Activated CD8-positive, alpha-beta memory T cell treated with anti-CD3 and anti-CD28 coated beads for 1 hour (primary cell): ENCODE data around the gene NATD1.

ENCODE experiments used
- DNase-seq, 2 donors: peaks; one replicate each; pipeline ENCODE4 v3.0.0-alpha.2; 2020; ENCODE audit warnings: low read depth in 1 of 2; ENCODE audit errors: extremely low read depth in 1 of 2

NATD1 gene

GRCh38 chr17:21218101-21218500, 35.1 kb downstream of the NATD1 start:
- no peak for DNase-seq

DNA sequence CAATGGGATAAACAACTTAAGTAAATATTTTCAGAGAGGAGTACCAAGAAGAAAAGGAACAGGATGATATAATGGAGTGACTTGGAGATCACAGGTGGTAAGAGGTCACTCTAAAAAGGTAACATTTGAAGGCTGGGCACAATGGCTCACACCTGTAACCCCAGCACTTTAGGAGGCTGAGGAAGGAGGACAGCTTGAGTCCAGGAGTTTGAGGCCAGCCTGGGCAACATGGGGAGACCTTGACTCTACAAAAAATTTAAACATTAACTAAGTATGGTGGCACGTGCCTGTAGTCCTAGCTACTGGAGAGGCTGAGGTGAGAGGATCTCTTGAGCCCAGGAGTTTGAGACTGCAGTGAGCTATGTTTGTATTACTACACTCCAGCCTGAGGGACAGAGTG, 35.9 kb downstream of the NATD1 start:
- DNase-seq = no peak

GRCh38 chr17:21215935-21216334, 37.3 kb downstream of the NATD1 start:
- DNase-seq = no peak

DNA sequence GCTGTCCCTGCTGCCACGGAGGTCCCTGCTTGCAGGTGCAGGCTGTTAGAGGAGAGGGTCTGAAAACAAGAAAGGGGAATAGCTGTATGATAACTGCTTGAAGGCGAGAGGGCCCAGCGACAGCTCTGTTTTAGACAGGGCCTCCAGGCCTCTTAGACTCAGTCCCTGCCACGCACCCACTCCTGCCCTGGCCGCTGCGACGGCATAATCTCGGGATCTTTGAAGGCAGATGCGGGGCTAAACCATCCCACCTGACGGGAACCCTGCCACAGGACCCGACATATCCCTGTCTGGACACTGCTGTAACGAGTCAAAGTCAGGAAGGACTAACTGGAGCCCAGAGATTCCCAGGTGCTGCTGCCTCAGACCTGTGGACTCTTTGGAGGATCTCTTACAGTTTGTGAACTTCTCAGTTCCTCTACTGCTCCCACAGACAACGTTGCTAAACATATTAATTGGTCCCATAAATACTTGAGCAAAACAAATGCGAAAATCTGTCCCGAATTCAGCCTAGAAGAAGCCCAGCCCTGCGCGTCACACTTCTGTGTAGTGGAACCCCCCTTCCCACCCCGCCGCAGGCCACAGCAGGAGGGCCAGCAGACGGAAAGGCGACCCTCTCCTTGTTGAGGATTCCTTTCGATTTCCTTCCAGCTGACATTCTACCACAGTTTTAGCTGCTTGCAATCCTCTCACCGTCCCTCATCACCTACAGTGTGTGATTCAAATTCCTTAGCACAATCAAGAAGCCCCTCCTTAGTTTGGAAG, 38.3 kb downstream of the NATD1 start:
- no peak for DNase-seq

GRCh38 chr17:21214015-21214776, 39.0 kb downstream of the NATD1 start, which contains the start of gene TMEM11:
Gene TMEM11, minus strand, starts transcription at chr17:21214161. Its CDS starts 9 bp downstream, at chr17:21214152.
- peak; percentile 76 to 96 for DNase-seq

GRCh38 chr17:21213638-21214014, 39.6 kb downstream of the NATD1 start:
- DNase-seq = peak in 1 of 2 donors; percentile 19

GRCh38 chr17:21212826-21213637, 40.2 kb downstream of the NATD1 start:
- DNase-seq = no peak

- DNase-seq = no peak
Observed at GRCh38 chr17:21211825-21212479, 41.3 kb downstream of the NATD1 start.

DNA sequence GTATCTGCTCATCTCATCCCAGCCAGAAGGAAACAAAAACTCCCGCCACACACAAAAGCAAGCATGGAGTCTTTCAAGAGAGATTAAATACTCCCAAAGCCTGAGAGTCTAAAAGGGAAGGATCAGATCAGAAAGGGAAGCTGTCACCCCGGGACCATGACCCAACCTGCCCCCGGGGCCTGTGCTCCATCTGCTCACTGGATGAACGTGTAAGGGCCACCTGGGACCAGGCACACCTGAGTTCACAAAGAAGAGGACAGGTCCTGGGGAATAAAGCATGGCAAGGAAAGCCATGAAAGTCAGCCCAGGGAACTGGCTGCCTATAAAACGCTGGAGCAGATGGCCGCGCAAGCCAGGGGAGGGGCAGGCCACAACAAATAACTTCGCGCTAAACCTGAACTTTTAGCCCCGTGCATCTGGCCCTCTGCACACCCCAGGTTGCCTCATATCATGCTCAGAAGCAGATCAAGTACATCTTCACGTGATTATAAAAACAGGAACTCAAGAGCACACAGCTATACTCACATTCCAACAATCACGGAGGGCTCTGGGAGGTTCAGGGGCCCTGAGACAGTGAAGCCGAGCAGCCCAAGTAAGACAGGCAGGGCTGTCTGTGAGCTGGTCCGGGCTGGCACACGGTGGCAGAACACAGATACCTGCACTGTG, 42.7 kb downstream of the NATD1 start:
- DNase-seq = no peak

DNA sequence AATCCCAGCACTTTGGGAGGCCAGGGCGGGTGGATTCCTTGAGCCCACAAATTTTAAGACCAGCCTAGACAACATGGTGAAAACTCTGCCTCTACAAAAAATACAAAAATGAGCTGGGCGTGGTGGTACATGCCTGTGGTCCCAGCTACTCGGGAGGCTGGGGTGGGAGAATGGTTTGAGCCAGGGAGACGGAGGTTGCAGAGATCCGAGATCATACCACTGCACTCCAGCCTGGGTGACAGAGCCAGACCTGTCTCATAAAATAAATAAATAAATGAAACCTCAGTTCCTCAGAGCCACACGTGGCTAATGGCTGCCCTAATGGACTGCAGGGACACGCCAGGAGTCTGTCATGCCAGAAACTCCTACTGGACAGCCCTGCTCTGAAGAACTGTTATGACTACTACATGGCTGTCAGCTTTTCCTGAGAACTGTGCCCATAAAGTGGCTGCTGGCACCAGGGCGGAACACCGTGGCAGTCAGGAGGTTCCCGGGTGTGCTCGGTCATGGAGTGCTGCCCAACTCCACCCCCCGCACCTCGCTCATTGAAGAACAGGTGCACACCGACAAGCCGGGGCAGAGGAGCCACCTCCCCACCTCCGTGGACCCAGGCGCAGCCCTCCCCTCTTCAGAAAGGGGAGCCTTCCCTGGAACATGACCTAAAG, 43.6 kb downstream of the NATD1 start:
- no peak for DNase-seq

DNA sequence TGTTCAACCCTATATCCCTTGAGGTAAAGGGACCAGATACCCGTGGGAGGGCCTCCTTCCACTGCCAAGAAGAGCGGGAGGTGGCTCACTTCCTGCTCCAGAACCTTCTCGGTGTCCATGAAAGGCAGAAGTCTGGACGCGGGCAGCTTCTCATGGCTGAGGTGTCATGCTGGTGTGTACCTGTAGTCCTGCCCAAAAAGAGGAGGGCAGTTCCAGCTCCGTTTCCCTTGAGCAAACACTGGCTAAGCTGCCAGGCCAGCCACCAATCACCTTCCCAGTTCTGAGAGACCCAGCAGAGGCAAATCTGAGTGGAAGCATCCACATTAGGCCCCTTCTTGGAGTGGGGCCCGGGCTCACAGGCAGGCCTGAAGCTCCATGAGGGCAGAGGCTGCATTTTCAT, 44.9 kb downstream of the NATD1 start:
- no peak for DNase-seq

- no peak for DNase-seq
Observed at GRCh38 chr17:21204935-21205334, 48.3 kb downstream of the NATD1 start.

DNA sequence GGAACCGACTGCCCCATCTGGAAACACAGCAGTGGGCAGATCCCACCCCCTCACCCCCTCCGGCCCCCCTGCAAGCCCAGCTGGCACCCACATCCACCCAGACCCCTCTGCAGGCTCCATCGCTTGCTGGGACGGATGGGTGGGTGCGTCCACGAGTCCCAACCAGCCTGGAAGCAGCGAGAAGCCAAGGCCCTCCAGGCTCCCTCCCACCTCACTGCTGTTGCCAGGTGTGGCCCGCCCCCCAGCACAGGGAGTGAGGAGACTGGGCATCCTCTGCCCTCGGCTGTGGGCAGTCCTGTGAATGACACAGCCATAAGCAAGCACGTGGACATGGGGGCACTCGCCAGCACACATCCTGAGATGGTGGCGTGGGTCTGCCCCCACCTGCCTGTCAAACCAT, 50.7 kb downstream of the NATD1 start:
- no peak for DNase-seq

GRCh38 chr17:21201874-21202273, 51.3 kb downstream of the NATD1 start:
- no peak for DNase-seq

GRCh38 chr17:21201298-21201595, 52.0 kb downstream of the NATD1 start:
- DNase-seq = no peak

- DNase-seq = no peak
Observed at GRCh38 chr17:21200590-21201297, 52.5 kb downstream of the NATD1 start.

- no peak for DNase-seq
Observed at GRCh38 chr17:21199856-21200255, 53.4 kb downstream of the NATD1 start.

- no peak for DNase-seq
Observed at GRCh38 chr17:21199311-21199710, 53.9 kb downstream of the NATD1 start.

GRCh38 chr17:21198411-21198810, 54.8 kb downstream of the NATD1 start:
- no peak for DNase-seq
